ENCODE measurements around the gene SLC6A18. TPM values are rescaled to one million over a fixed set of nuclear protein-coding genes. Genes with fewer than 3 reads are reported as not detected.

SLC6A18 gene
- not detected in 2 replicates for total RNA-seq (2014; rRNA removed; shearing (Covaris generic); ENCODE audit: low replicate concordance)

- Histone ChIP-seq H4K20me1 (ENCODE audit: insufficient read depth, low read depth, low read length) (no peaks in the 10 kb centered on the region), H3K4me1 (ENCODE audit: low read length) (no peaks in the 10 kb centered on the region), H2AFZ (ENCODE audit: low read length) (no peak within 1 kb of the TSS), H3K36me3 (ENCODE audit: insufficient read depth, low read length) (no peaks in the 10 kb centered on the region), H3K9me2 (replicated peaks; ENCODE audit: insufficient read depth, low read length) (no peaks in the 10 kb centered on the region), H3K27me3 (ENCODE audit: low read length) (no peaks in the 10 kb centered on the region), H3K9ac (ENCODE audit: low read length) (no peak within 1 kb of the TSS), H3K4me3 (ENCODE audit: low read length) (no peak within 1 kb of the TSS), H3K79me2 (ENCODE audit: low read length) (no peaks in the 10 kb centered on the region), H3K4me2 (ENCODE audit: low read depth, low read length, poor library complexity, severe bottlenecking) (no peak within 1 kb of the TSS), H3K9me3 (ENCODE audit: low read length) (no peaks in the 10 kb centered on the region), H3K27ac (ENCODE audit: low read length) (no peak within 1 kb of the TSS)
- DNase-seq, result no peak
Measured at GRCh38 chr5:1225081-1225480, at the start of gene SLC6A18. Gene SLC6A18, plus strand, starts transcription at chr5:1225381. Its CDS starts 97 bp downstream, at chr5:1225478.

- DNase-seq, result no peak
- Histone ChIP-seq H3K4me2 (ENCODE audit: low read depth, low read length, poor library complexity, severe bottlenecking) (no peak overlapping the region), H3K27ac (ENCODE audit: low read length) (no peak overlapping the region), H3K4me1 (ENCODE audit: low read length) (no peaks in the 10 kb centered on the region), H3K9ac (ENCODE audit: low read length) (no peak overlapping the region), H2AFZ (ENCODE audit: low read length) (no peak overlapping the region), H3K9me2 (replicated peaks; ENCODE audit: insufficient read depth, low read length) (no peaks in the 10 kb centered on the region), H3K4me3 (ENCODE audit: low read length) (no peak overlapping the region), H3K79me2 (ENCODE audit: low read length) (no peaks in the 10 kb centered on the region), H3K9me3 (ENCODE audit: low read length) (no peaks in the 10 kb centered on the region), H4K20me1 (ENCODE audit: insufficient read depth, low read depth, low read length) (no peaks in the 10 kb centered on the region), H3K36me3 (ENCODE audit: insufficient read depth, low read length) (no peaks in the 10 kb centered on the region), H3K27me3 (ENCODE audit: low read length) (no peaks in the 10 kb centered on the region)
Measured at GRCh38 chr5:1175801-1176472, 49.2 kb upstream of the SLC6A18 start.

GRCh38 chr5:1176473-1177391 is 48.4 kb upstream of the SLC6A18 start:
- no peak overlapping the region for H3K4me2 ChIP-seq (ENCODE audit: low read depth, low read length, poor library complexity, severe bottlenecking)
- no peaks in the 10 kb centered on the region for H3K27me3 ChIP-seq (ENCODE audit: low read length)
- no peaks in the 10 kb centered on the region for H4K20me1 ChIP-seq (ENCODE audit: insufficient read depth, low read depth, low read length)
- H3K9ac ChIP-seq (ENCODE audit: low read length), result no peak overlapping the region
- H3K36me3 ChIP-seq (ENCODE audit: insufficient read depth, low read length), result no peaks in the 10 kb centered on the region
- no peaks in the 10 kb centered on the region for H3K9me3 ChIP-seq (ENCODE audit: low read length)
- H3K4me1 ChIP-seq (ENCODE audit: low read length), result no peaks in the 10 kb centered on the region
- no peaks in the 10 kb centered on the region for H3K9me2 ChIP-seq (replicated peaks; ENCODE audit: insufficient read depth, low read length)
- peak; percentile 59 for DNase-seq
- H3K79me2 ChIP-seq (ENCODE audit: low read length), result no peaks in the 10 kb centered on the region
- H2AFZ ChIP-seq (ENCODE audit: low read length), result no peak overlapping the region
- H3K4me3 ChIP-seq (ENCODE audit: low read length), result no peak overlapping the region
- no peak overlapping the region for H3K27ac ChIP-seq (ENCODE audit: low read length)

- H2AFZ ChIP-seq (ENCODE audit: low read length), result no peak overlapping the region
- H3K36me3 ChIP-seq (ENCODE audit: insufficient read depth, low read length), result no peaks in the 10 kb centered on the region
- H3K27ac ChIP-seq (ENCODE audit: low read length), result no peak overlapping the region
- no peak overlapping the region for H3K4me2 ChIP-seq (ENCODE audit: low read depth, low read length, poor library complexity, severe bottlenecking)
- no peaks in the 10 kb centered on the region for H3K9me2 ChIP-seq (replicated peaks; ENCODE audit: insufficient read depth, low read length)
- no peaks in the 10 kb centered on the region for H4K20me1 ChIP-seq (ENCODE audit: insufficient read depth, low read depth, low read length)
- no peak for DNase-seq
- no peaks in the 10 kb centered on the region for H3K4me1 ChIP-seq (ENCODE audit: low read length)
- H3K4me3 ChIP-seq (ENCODE audit: low read length), result no peak overlapping the region
- H3K9ac ChIP-seq (ENCODE audit: low read length), result no peak overlapping the region
- H3K9me3 ChIP-seq (ENCODE audit: low read length), result no peaks in the 10 kb centered on the region
- H3K27me3 ChIP-seq (ENCODE audit: low read length), result no peaks in the 10 kb centered on the region
- no peaks in the 10 kb centered on the region for H3K79me2 ChIP-seq (ENCODE audit: low read length)
Measured at GRCh38 chr5:1177826-1178528, 47.2 kb upstream of the SLC6A18 start.

- no peak overlapping the region for H3K27ac ChIP-seq (ENCODE audit: low read length)
- H3K4me2 ChIP-seq (ENCODE audit: low read depth, low read length, poor library complexity, severe bottlenecking), result no peak overlapping the region
- H3K4me1 ChIP-seq (ENCODE audit: low read length), result no peaks in the 10 kb centered on the region
- H3K4me3 ChIP-seq (ENCODE audit: low read length), result no peak overlapping the region
- H2AFZ ChIP-seq (ENCODE audit: low read length), result no peak overlapping the region
- H3K9ac ChIP-seq (ENCODE audit: low read length), result no peak overlapping the region
- H3K27me3 ChIP-seq (ENCODE audit: low read length), result no peaks in the 10 kb centered on the region
- H3K9me2 ChIP-seq (replicated peaks; ENCODE audit: insufficient read depth, low read length), result no peaks in the 10 kb centered on the region
- no peaks in the 10 kb centered on the region for H3K36me3 ChIP-seq (ENCODE audit: insufficient read depth, low read length)
- no peaks in the 10 kb centered on the region for H3K9me3 ChIP-seq (ENCODE audit: low read length)
- DNase-seq, result no peak
- no peaks in the 10 kb centered on the region for H4K20me1 ChIP-seq (ENCODE audit: insufficient read depth, low read depth, low read length)
- H3K79me2 ChIP-seq (ENCODE audit: low read length), result no peaks in the 10 kb centered on the region
Measured at GRCh38 chr5:1178529-1179382, 46.4 kb upstream of the SLC6A18 start.

- no peaks in the 10 kb centered on the region for H3K9me3 ChIP-seq (ENCODE audit: low read length)
- DNase-seq, result no peak
- no peaks in the 10 kb centered on the region for H3K36me3 ChIP-seq (ENCODE audit: insufficient read depth, low read length)
- no peaks in the 10 kb centered on the region for H3K27me3 ChIP-seq (ENCODE audit: low read length)
- H3K4me3 ChIP-seq (ENCODE audit: low read length), result no peak overlapping the region
- H3K27ac ChIP-seq (ENCODE audit: low read length), result no peak overlapping the region
- H3K79me2 ChIP-seq (ENCODE audit: low read length), result no peaks in the 10 kb centered on the region
- no peak overlapping the region for H2AFZ ChIP-seq (ENCODE audit: low read length)
- no peaks in the 10 kb centered on the region for H3K4me1 ChIP-seq (ENCODE audit: low read length)
- H3K9ac ChIP-seq (ENCODE audit: low read length), result no peak overlapping the region
- no peaks in the 10 kb centered on the region for H4K20me1 ChIP-seq (ENCODE audit: insufficient read depth, low read depth, low read length)
- H3K9me2 ChIP-seq (replicated peaks; ENCODE audit: insufficient read depth, low read length), result no peaks in the 10 kb centered on the region
- H3K4me2 ChIP-seq (ENCODE audit: low read depth, low read length, poor library complexity, severe bottlenecking), result no peak overlapping the region
Measured at GRCh38 chr5:1179383-1179715, 45.8 kb upstream of the SLC6A18 start.

GRCh38 chr5:1180096-1180495 is 45.1 kb upstream of the SLC6A18 start:
- no peaks in the 10 kb centered on the region for H3K79me2 ChIP-seq (ENCODE audit: low read length)
- no peaks in the 10 kb centered on the region for H3K4me1 ChIP-seq (ENCODE audit: low read length)
- H3K9ac ChIP-seq (ENCODE audit: low read length), result no peak overlapping the region
- no peak overlapping the region for H3K27ac ChIP-seq (ENCODE audit: low read length)
- no peak overlapping the region for H3K4me2 ChIP-seq (ENCODE audit: low read depth, low read length, poor library complexity, severe bottlenecking)
- no peak overlapping the region for H2AFZ ChIP-seq (ENCODE audit: low read length)
- no peak for DNase-seq
- H3K27me3 ChIP-seq (ENCODE audit: low read length), result no peaks in the 10 kb centered on the region
- no peaks in the 10 kb centered on the region for H3K9me2 ChIP-seq (replicated peaks; ENCODE audit: insufficient read depth, low read length)
- no peak overlapping the region for H3K4me3 ChIP-seq (ENCODE audit: low read length)
- no peaks in the 10 kb centered on the region for H3K9me3 ChIP-seq (ENCODE audit: low read length)
- H3K36me3 ChIP-seq (ENCODE audit: insufficient read depth, low read length), result no peaks in the 10 kb centered on the region
- H4K20me1 ChIP-seq (ENCODE audit: insufficient read depth, low read depth, low read length), result no peaks in the 10 kb centered on the region

All from Karpas-422 (cell line).